NB4 (cell line): ENCODE results near the gene ERCC1.

ENCODE experiments used
- CTCF ChIP-seq: IDR thresholded peaks from one replicate; pipeline ENCODE4 v1.5.1; 2012; ENCODE audit warnings: low read depth, low read length
- MAX ChIP-seq: IDR thresholded peaks from 2 replicates; pipeline ENCODE4 v1.6.1; 2011; ENCODE audit warnings: low read depth, low read length
- MYC ChIP-seq: IDR thresholded peaks from 2 replicates; pipeline ENCODE4 v1.6.1; 2011; ENCODE audit warnings: low read depth, low read length

- TF ChIP-seq CTCF (peak; percentile 28), MAX (no peak), MYC (no peak)
These were observed 27.7 kb downstream of the ERCC1 start for GRCh38 chr19:45395821-45396617.
